Neuronal stem cell (in vitro differentiated cells): ENCODE results near the gene IL19.
"Not testable (repeated sequence)": the region's sequence is repeated elsewhere in the genome, so short reads cannot be mapped to it uniquely, and the experiment has no call there.

ENCODE experiments used
- DNase-seq: peaks from one replicate; pipeline ENCODE4 v3.0.0-alpha.2; 2013; ENCODE audit warnings: low spot score
- H2AFZ ChIP-seq: one replicate; pipeline ENCODE4 v1.6.1; 2013; ENCODE audit warnings: mild to moderate bottlenecking, low read length, inconsistent platforms
- H2AK5ac ChIP-seq: 2 replicates; pipeline ENCODE4 v1.6.1; 2013; ENCODE audit warnings: low read depth, mild to moderate bottlenecking, inconsistent platforms, low read length, moderate library complexity, mixed read lengths
- H2BK120ac ChIP-seq: 2 replicates; pipeline ENCODE4 v1.6.1; 2013; ENCODE audit warnings: low read depth, mild to moderate bottlenecking, inconsistent platforms, low read length, moderate library complexity, mixed read lengths
- H2BK12ac ChIP-seq: one replicate; pipeline ENCODE4 v1.6.1; 2013; ENCODE audit warnings: low read length, inconsistent platforms
- H2BK15ac ChIP-seq: 2 replicates; pipeline ENCODE4 v1.6.1; 2013; ENCODE audit warnings: mild to moderate bottlenecking, low read length, inconsistent platforms, mixed read lengths
- H2BK5ac ChIP-seq: one replicate; pipeline ENCODE4 v1.6.1; 2013; ENCODE audit warnings: inconsistent platforms, mild to moderate bottlenecking, low read length, moderate library complexity
- H3K14ac ChIP-seq: one replicate; pipeline ENCODE4 v1.6.1; 2013; ENCODE audit warnings: low read length, inconsistent platforms
- H3K18ac ChIP-seq: 2 replicates; pipeline ENCODE4 v1.6.1; 2013; ENCODE audit warnings: low read length, inconsistent platforms
- H3K23ac ChIP-seq: 2 replicates; pipeline ENCODE4 v1.6.1; 2013; ENCODE audit warnings: low read depth, mild to moderate bottlenecking, mixed read lengths, low read length, inconsistent platforms; ENCODE audit not compliant: poor library complexity
- H3K27ac ChIP-seq: replicated peaks from 3 replicates; pipeline ENCODE4 v1.5.1; 2013; ENCODE audit warnings: low read length, inconsistent platforms
- H3K27me3 ChIP-seq, 3 experiments: 2 replicates each; pipeline ENCODE4 v1.6.1; 2013; ENCODE audit warnings: low read length in 3 of 3, mild to moderate bottlenecking in 2 of 3, inconsistent platforms in 1 of 3, low read depth in 1 of 3, mixed read lengths in 1 of 3, moderate library complexity in 1 of 3; ENCODE audit not compliant: control insufficient read depth in 3 of 3, insufficient read depth in 3 of 3
- H3K36me3 ChIP-seq, 2 donors: replicated peaks in 1 of 2; 2 replicates each; pipeline ENCODE4 v1.6.1; 2013; ENCODE audit warnings: low read length in 2 of 2; ENCODE audit not compliant: control insufficient read depth in 2 of 2, insufficient read depth in 2 of 2
- H3K4ac ChIP-seq: 2 replicates; pipeline ENCODE4 v1.6.1; 2013; ENCODE audit warnings: inconsistent platforms, mild to moderate bottlenecking, low read length, moderate library complexity
- H3K4me1 ChIP-seq, 2 donors: 1 replicate in 1 of 2; 2 replicates in 1 of 2; pipeline ENCODE4 v1.6.1; 2013; ENCODE audit warnings: low read length in 2 of 2, low read depth in 1 of 2; ENCODE audit not compliant: control insufficient read depth in 2 of 2, insufficient read depth in 1 of 2
- H3K4me2 ChIP-seq: one replicate; pipeline ENCODE4 v1.6.1; 2013; ENCODE audit warnings: mild to moderate bottlenecking, low read length, inconsistent platforms; ENCODE audit not compliant: insufficient read depth, poor library complexity, severe bottlenecking
- H3K4me3 ChIP-seq, 2 donors: 2 replicates each; pipeline ENCODE4 v1.5.1; 2013; ENCODE audit warnings: low read length in 2 of 2, mild to moderate bottlenecking in 2 of 2, inconsistent platforms in 1 of 2, moderate library complexity in 1 of 2
- H3K79me1 ChIP-seq: one replicate; pipeline ENCODE4 v1.6.1; 2013; ENCODE audit warnings: low read depth, mild to moderate bottlenecking, inconsistent platforms, low read length, moderate library complexity
- H3K9ac ChIP-seq: one replicate; pipeline ENCODE4 v1.6.1; 2013; ENCODE audit warnings: mild to moderate bottlenecking, low read depth, low read length, inconsistent platforms; ENCODE audit not compliant: poor library complexity
- H3K9me3 ChIP-seq, 2 donors: replicated peaks in 1 of 2; 2 replicates each; pipeline versions ENCODE3 to v1.6.1; 2013; ENCODE audit warnings: low read length in 2 of 2, mild to moderate bottlenecking in 2 of 2, inconsistent platforms in 1 of 2, low read depth in 1 of 2, mixed read lengths in 1 of 2, moderate library complexity in 1 of 2; ENCODE audit not compliant: control insufficient read depth in 2 of 2, insufficient read depth in 1 of 2
- H4K8ac ChIP-seq: one replicate; pipeline ENCODE4 v1.6.1; 2013; ENCODE audit warnings: low read depth, mild to moderate bottlenecking, inconsistent platforms, low read length, moderate library complexity
- H4K91ac ChIP-seq: one replicate; pipeline ENCODE4 v1.6.1; 2013; ENCODE audit warnings: low read length, low read depth, mild to moderate bottlenecking, inconsistent platforms; ENCODE audit not compliant: poor library complexity
- WGBS, 2 donors: extraction: QIAGEN DNeasy Blood & Tissue Kit; methylation state at CpG; one replicate each; pipeline ENCODE4 v1.1.7; 2013; ENCODE audit warnings: missing lambda C conversion rate in 2 of 2, mixed read lengths in 1 of 2; ENCODE audit not compliant: insufficient read length in 2 of 2, insufficient replicate concordance in 1 of 2; ENCODE audit errors: extremely low coverage in 2 of 2; 5-methylcytosine and 5-hydroxymethylcytosine counted together

IL19 gene

GRCh38 chr1:206851341-206852010 is 80.9 kb downstream of the IL19 start:
- no peak overlapping the region for H3K14ac ChIP-seq
- no peak overlapping the region for H2BK12ac ChIP-seq
- H3K18ac ChIP-seq = no peak overlapping the region
- H3K4me3 ChIP-seq = no peak overlapping the region
- no peak overlapping the region for H2BK5ac ChIP-seq
- H4K8ac ChIP-seq = no peak overlapping the region
- H3K9ac ChIP-seq = no peak overlapping the region
- H2BK15ac ChIP-seq = no peak overlapping the region
- no peaks in the 10 kb centered on the region for H3K9me3 ChIP-seq
- no peak overlapping the region for H3K23ac ChIP-seq
- peaks cover 0 to 1% of the 10 kb centered on the region in 2 donors for H3K4me1 ChIP-seq
- H3K4ac ChIP-seq = no peak overlapping the region
- H3K79me1 ChIP-seq = no peaks in the 10 kb centered on the region
- no peaks in the 10 kb centered on the region for H3K27me3 ChIP-seq
- no peak overlapping the region for H2AFZ ChIP-seq
- no peak overlapping the region for H3K27ac ChIP-seq
- no peak overlapping the region for H3K4me2 ChIP-seq
- no peak overlapping the region for H4K91ac ChIP-seq
- WGBS, 2 donors = no CpG with 5 or more reads among the region's 5 CpGs
- no peak overlapping the region for H2AK5ac ChIP-seq
- no peak overlapping the region for H2BK120ac ChIP-seq
- no peaks in the 10 kb centered on the region for H3K36me3 ChIP-seq
- no peak for DNase-seq

DNA sequence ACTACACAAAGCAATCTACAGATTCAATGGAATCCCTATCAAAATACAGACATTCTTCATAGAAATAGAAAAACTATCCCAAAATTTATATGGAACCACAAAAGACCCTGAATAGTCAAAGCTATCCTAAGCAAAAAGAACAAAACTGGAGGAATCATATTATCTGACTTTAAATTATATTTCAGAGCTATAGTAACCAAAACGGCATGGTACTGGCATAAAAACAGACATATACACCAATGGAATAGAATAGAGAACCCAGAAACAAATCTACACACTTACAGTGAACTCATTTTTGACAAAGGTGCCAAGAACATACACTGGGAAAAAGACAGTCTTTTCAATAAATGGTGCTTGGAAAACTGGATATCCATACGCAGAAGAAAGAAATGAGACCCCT is 82.1 kb downstream of the IL19 start:
- WGBS, 2 donors = no CpG with 5 or more reads among the region's 2 CpGs
- H3K23ac ChIP-seq = not testable (repeated sequence)

DNA sequence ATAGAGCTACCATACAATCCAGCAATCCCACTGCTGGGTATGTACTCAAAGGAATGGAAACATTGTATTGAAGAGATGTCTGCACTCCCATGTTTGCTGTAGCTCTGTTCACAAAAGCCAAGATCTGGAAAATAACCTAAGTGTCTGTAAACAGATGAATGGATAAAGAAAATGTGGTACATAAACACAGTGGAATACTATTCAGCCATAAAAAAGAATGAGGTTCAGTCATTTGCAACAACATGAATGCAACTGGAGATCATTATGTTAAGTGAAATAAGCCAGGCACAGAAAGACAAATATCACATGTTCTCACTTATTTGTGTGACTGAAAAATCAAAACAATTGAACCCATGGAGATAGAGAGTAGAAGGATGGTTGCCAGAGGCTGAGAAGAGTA is 83.1 kb downstream of the IL19 start:
- not testable (repeated sequence) for H3K4me1 ChIP-seq, H3K9me3 ChIP-seq, H3K27ac ChIP-seq, H3K4me2 ChIP-seq, H2BK120ac ChIP-seq, H4K91ac ChIP-seq, H2BK12ac ChIP-seq, H3K4ac ChIP-seq, H2BK5ac ChIP-seq, H3K14ac ChIP-seq, DNase-seq, H3K23ac ChIP-seq, H3K18ac ChIP-seq, H4K8ac ChIP-seq, H3K27me3 ChIP-seq, H2BK15ac ChIP-seq, H3K36me3 ChIP-seq, H3K79me1 ChIP-seq, H2AFZ ChIP-seq, H2AK5ac ChIP-seq, H3K4me3 ChIP-seq, H3K9ac ChIP-seq

More for the DNA sequence above, 82.1 kb downstream of the IL19 start:
- not testable (repeated sequence) for DNase-seq, H2BK15ac ChIP-seq, H3K27me3 ChIP-seq, H3K4me2 ChIP-seq, H4K91ac ChIP-seq, H4K8ac ChIP-seq, H2AFZ ChIP-seq, H3K4me3 ChIP-seq, H2BK5ac ChIP-seq, H3K4ac ChIP-seq, H3K14ac ChIP-seq, H3K79me1 ChIP-seq, H3K4me1 ChIP-seq, H3K9ac ChIP-seq, H2BK12ac ChIP-seq, H2BK120ac ChIP-seq, H3K27ac ChIP-seq, H3K18ac ChIP-seq, H2AK5ac ChIP-seq, H3K36me3 ChIP-seq, H3K9me3 ChIP-seq

DNA sequence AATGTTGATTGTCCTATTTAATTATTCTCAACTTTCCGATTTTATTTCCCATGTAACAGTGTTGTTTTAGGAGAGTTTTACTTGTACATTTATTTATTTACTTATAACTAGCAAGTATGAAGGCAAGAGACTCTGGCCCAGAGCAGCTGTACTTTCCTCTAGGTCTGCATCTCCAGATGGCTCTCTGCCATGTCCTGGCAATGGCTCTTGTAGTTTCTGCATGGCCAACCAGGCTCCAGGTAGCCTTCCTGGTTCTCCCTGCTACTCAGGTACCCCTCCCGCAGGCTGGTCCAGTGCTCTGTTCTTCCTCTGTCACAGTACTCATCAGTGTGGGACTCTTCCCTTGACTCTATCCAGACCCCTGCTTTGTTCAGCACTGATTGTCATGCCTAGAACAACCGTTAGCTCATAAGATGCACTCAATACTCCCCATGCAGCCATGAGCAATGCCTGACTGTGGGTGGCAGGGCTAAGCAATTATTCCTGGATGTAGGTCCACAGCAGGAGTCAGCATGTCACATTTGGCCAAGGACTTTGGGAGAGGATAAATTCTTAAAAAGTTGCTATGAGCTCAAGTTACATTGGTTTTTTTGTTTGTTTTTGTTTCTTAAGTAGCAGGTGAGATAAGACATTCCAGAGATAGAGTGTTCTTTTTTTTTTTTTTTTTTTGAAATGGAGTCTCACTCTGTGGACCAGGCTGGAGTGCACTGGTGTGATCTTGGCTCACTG is 84.0 kb downstream of the IL19 start:
- Histone ChIP-seq H4K8ac (no peak overlapping the region), H3K18ac (no peak overlapping the region), H2BK15ac (no peak overlapping the region), H3K27me3 (peaks cover 0 to 5% (median 0%) of the 10 kb centered on the region in 3 experiments), H2BK12ac (no peak overlapping the region), H3K4me2 (no peak overlapping the region), H3K9me3 (no peaks in the 10 kb centered on the region), H3K4me1 (no peaks in the 10 kb centered on the region), H4K91ac (no peak overlapping the region), H3K36me3 (no peaks in the 10 kb centered on the region), H3K4me3 (no peak overlapping the region), H3K14ac (no peak overlapping the region), H2BK5ac (no peak overlapping the region), H2AFZ (no peak overlapping the region), H2AK5ac (no peak overlapping the region), H3K27ac (no peak overlapping the region), H2BK120ac (no peak overlapping the region), H3K23ac (no peak overlapping the region), H3K9ac (no peak overlapping the region), H3K4ac (no peak overlapping the region), H3K79me1 (no peaks in the 10 kb centered on the region)
- WGBS, 2 donors = no CpG with 5 or more reads among the region's 3 CpGs
- no peak for DNase-seq
